ENCODE data around the gene ADGRL2.

The ADGRL2 gene

DNA sequence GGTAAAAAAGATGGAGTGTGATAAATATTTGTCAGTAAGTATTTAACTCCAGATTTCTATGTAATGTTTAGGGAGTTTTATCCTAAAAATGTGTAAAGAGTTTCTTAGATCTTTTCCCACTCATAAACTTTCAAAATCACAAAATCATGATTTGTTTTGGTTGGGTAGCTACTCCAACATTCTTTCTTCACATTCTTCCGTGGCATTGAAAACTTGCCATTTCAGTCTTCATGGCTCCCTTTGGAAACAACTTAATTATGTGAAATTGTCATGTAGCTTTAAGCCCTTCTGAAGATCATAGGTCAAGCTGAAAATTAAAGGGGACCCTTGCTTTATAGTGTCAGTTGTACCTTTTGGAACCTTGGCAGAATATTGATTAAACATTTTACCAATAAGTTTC lies 73.2 kb downstream of the ADGRL2 start:
- Histone ChIP-seq H3K79me2 (ENCODE audit: insufficient read depth, low read length) (no peaks in the 10 kb centered on the region), H3K36me3 (ENCODE audit: insufficient read depth, low read length) (no peaks in the 10 kb centered on the region), H3K9ac (ENCODE audit: low read depth, low read length) (no peak overlapping the region), H2AFZ (ENCODE audit: low read depth, low read length) (no peak overlapping the region), H3K4me3 (ENCODE audit: low read depth in 1 of 2, low read length in 2 of 2) (no peak overlapping the region), H3K4me2 (ENCODE audit: insufficient read depth, low read length) (no peak overlapping the region), H3K27ac (ENCODE audit: low read length) (no peak overlapping the region), H3K4me1 (ENCODE audit: insufficient read depth, low read length) (no peaks in the 10 kb centered on the region), H3K27me3 (ENCODE audit: insufficient read depth, low read length, poor library complexity) (no peaks in the 10 kb centered on the region), H3K9me3 (ENCODE audit: insufficient read depth, low read length, severe bottlenecking) (no peaks in the 10 kb centered on the region), H4K20me1 (ENCODE audit: insufficient read depth, low read length) (no peaks in the 10 kb centered on the region)
- DNase-seq, result no peak
- no peak for ATAC-seq (ENCODE audit: insufficient read depth, low read depth)
- TF ChIP-seq, protein P1, sequence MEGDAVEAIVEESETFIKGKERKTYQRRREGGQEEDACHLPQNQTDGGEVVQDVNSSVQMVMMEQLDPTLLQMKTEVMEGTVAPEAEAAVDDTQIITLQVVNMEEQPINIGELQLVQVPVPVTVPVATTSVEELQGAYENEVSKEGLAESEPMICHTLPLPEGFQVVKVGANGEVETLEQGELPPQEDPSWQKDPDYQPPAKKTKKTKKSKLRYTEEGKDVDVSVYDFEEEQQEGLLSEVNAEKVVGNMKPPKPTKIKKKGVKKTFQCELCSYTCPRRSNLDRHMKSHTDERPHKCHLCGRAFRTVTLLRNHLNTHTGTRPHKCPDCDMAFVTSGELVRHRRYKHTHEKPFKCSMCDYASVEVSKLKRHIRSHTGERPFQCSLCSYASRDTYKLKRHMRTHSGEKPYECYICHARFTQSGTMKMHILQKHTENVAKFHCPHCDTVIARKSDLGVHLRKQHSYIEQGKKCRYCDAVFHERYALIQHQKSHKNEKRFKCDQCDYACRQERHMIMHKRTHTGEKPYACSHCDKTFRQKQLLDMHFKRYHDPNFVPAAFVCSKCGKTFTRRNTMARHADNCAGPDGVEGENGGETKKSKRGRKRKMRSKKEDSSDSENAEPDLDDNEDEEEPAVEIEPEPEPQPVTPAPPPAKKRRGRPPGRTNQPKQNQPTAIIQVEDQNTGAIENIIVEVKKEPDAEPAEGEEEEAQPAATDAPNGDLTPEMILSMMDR (IDR thresholded peaks at IDR 0.05; ENCODE audit: borderline replicate concordance, extremely low read depth, low read length, poor library complexity, severe bottlenecking), result no peak
- TF ChIP-seq EZH2 (IDR thresholded peaks at IDR 0.05; ENCODE audit: borderline replicate concordance, low read depth, low read length, severe bottlenecking), result no peak

- no peak for ATAC-seq (ENCODE audit: insufficient read depth, low read depth)
- Histone ChIP-seq H4K20me1 (ENCODE audit: insufficient read depth, low read length) (no peaks in the 10 kb centered on the region), H3K27ac (ENCODE audit: low read length) (no peak overlapping the region), H3K4me2 (ENCODE audit: insufficient read depth, low read length) (no peak overlapping the region), H3K9ac (ENCODE audit: low read depth, low read length) (no peak overlapping the region), H3K79me2 (ENCODE audit: insufficient read depth, low read length) (no peaks in the 10 kb centered on the region), H3K9me3 (ENCODE audit: insufficient read depth, low read length, severe bottlenecking) (no peaks in the 10 kb centered on the region), H3K4me1 (ENCODE audit: insufficient read depth, low read length) (no peaks in the 10 kb centered on the region), H3K36me3 (ENCODE audit: insufficient read depth, low read length) (no peaks in the 10 kb centered on the region), H3K4me3 (ENCODE audit: low read depth in 1 of 2, low read length in 2 of 2) (no peak overlapping the region), H3K27me3 (ENCODE audit: insufficient read depth, low read length, poor library complexity) (no peaks in the 10 kb centered on the region), H2AFZ (ENCODE audit: low read depth, low read length) (no peak overlapping the region)
- no peak for DNase-seq
- no peak for TF ChIP-seq EZH2 (IDR thresholded peaks at IDR 0.05; ENCODE audit: borderline replicate concordance, low read depth, low read length, severe bottlenecking)
- TF ChIP-seq, protein P1 (IDR thresholded peaks at IDR 0.05; ENCODE audit: borderline replicate concordance, extremely low read depth, low read length, poor library complexity, severe bottlenecking), result no peak
Observed at GRCh38 chr1:81874461-81874860, 73.7 kb downstream of the ADGRL2 start.

GRCh38 chr1:81874940-81875339 lies 74.2 kb downstream of the ADGRL2 start:
- DNase-seq (no peak), ATAC-seq (ENCODE audit: insufficient read depth, low read depth) (no peak)
- Histone ChIP-seq H3K9me3 (ENCODE audit: insufficient read depth, low read length, severe bottlenecking) (no peaks in the 10 kb centered on the region), H3K79me2 (ENCODE audit: insufficient read depth, low read length) (no peaks in the 10 kb centered on the region), H3K4me3 (ENCODE audit: low read depth in 1 of 2, low read length in 2 of 2) (no peak overlapping the region), H3K9ac (ENCODE audit: low read depth, low read length) (no peak overlapping the region), H4K20me1 (ENCODE audit: insufficient read depth, low read length) (no peaks in the 10 kb centered on the region), H3K27ac (ENCODE audit: low read length) (no peak overlapping the region), H3K4me1 (ENCODE audit: insufficient read depth, low read length) (no peaks in the 10 kb centered on the region), H3K36me3 (ENCODE audit: insufficient read depth, low read length) (no peaks in the 10 kb centered on the region), H2AFZ (ENCODE audit: low read depth, low read length) (no peak overlapping the region), H3K27me3 (ENCODE audit: insufficient read depth, low read length, poor library complexity) (no peaks in the 10 kb centered on the region), H3K4me2 (ENCODE audit: insufficient read depth, low read length) (no peak overlapping the region)
- TF ChIP-seq EZH2 (IDR thresholded peaks at IDR 0.05; ENCODE audit: borderline replicate concordance, low read depth, low read length, severe bottlenecking), result no peak
- TF ChIP-seq, protein P1 (IDR thresholded peaks at IDR 0.05; ENCODE audit: borderline replicate concordance, extremely low read depth, low read length, poor library complexity, severe bottlenecking), result no peak

Measured in DND-41 (cell line).